CD4-positive, alpha-beta T cell (primary cell): ENCODE results near the gene GPS1. TPM values are rescaled to one million over a fixed set of nuclear protein-coding genes. Genes with fewer than 3 reads are reported as not detected.

Source experiments
- ATAC-seq: fragments of 200-7000 bp; cut with Tn5 transposase; one replicate; pipeline ENCODE4 v1.10.0; 2022; ENCODE audit warnings: mild to moderate bottlenecking; ENCODE audit not compliant: poor library complexity
- CTCF ChIA-PET: fragments of 350-600 bp; sonication (Branson Sonifier 250); formaldehyde crosslinking; loops from one replicate; lab custom pipeline; 2021; ENCODE audit warnings: antibody characterized with exemption, inconsistent platforms; lab: Charles Lee
- POLR2A ChIA-PET: fragments of 350-600 bp; sonication (Branson Sonifier 250); formaldehyde crosslinking; loops from one replicate; lab custom pipeline; 2021; ENCODE audit warnings: antibody characterized with exemption, inconsistent platforms; lab: Charles Lee
- DNase-seq, 14 experiments: peaks; one replicate each; pipeline ENCODE4 v3.0.0-alpha.2; 2013 to 2020; ENCODE audit warnings: mixed read lengths in 2 of 14
- H3K27ac ChIP-seq, 2 donors: one replicate each; pipeline versions ENCODE4 v1.5.1 to v1.7.0; 2013; ENCODE audit warnings: low read length in 2 of 2, low read depth in 1 of 2, mild to moderate bottlenecking in 1 of 2
- H3K27me3 ChIP-seq, 2 experiments: 1 replicate in 1 of 2; 2 replicates in 1 of 2; pipeline versions ENCODE4 v1.6.1 to v1.7.0; 2013; ENCODE audit warnings: low read length in 2 of 2, control low read depth in 1 of 2, mild to moderate bottlenecking in 1 of 2, moderate library complexity in 1 of 2; ENCODE audit not compliant: insufficient read depth in 2 of 2, control insufficient read depth in 1 of 2
- H3K36me3 ChIP-seq: one replicate; pipeline ENCODE4 v1.6.1; 2013; ENCODE audit warnings: low read length, control low read depth; ENCODE audit not compliant: insufficient read depth
- H3K4me1 ChIP-seq: one replicate; pipeline ENCODE4 v1.6.1; 2013; ENCODE audit warnings: low read length, control low read depth; ENCODE audit not compliant: insufficient read depth
- H3K4me3 ChIP-seq: one replicate; pipeline ENCODE4 v1.5.1; 2013; ENCODE audit warnings: mild to moderate bottlenecking, low read length, moderate library complexity
- H3K9me3 ChIP-seq, 2 experiments: 1 replicate in 1 of 2; 2 replicates in 1 of 2; pipeline versions ENCODE4 v1.6.1 to v1.7.0; 2013; ENCODE audit warnings: low read length in 2 of 2, mild to moderate bottlenecking in 2 of 2, control low read depth in 1 of 2, moderate library complexity in 1 of 2; ENCODE audit not compliant: control insufficient read depth in 1 of 2, insufficient read depth in 1 of 2
- H3K27ac Mint-ChIP-seq: one replicate; pipeline ENCODE4 v1.8.0; 2020; ENCODE audit warnings: mixed read lengths
- H3K27me3 Mint-ChIP-seq: one replicate; pipeline ENCODE4 v1.8.0; 2021; ENCODE audit warnings: mixed read lengths
- H3K36me3 Mint-ChIP-seq: one replicate; pipeline ENCODE4 v1.8.0; 2021; ENCODE audit warnings: low read depth, mixed read lengths
- H3K4me1 Mint-ChIP-seq: one replicate; pipeline ENCODE4 v1.8.0; 2021; ENCODE audit warnings: low read depth, mixed read lengths
- H3K4me3 Mint-ChIP-seq: one replicate; pipeline ENCODE4 v1.8.0; 2020; ENCODE audit warnings: mild to moderate bottlenecking, mixed read lengths
- H3K9me3 Mint-ChIP-seq: one replicate; pipeline ENCODE4 v1.8.0; 2020; ENCODE audit warnings: mixed read lengths
- CTCF ChIP-seq: fragments of 200-600 bp; IDR thresholded peaks from one replicate; pipeline ENCODE4 v1.8.0; 2022; ENCODE audit warnings: antibody characterized with exemption, mild to moderate bottlenecking
- intact Hi-C, 2 experiments: fragments of 100-400 bp; cut with DNase I in 1 of 2; cut with micrococcal nuclease in 1 of 2; formaldehyde crosslinking; loops; one replicate each; pipeline versions ENCODE4 v1.15.1 to v1.9.0; 2023 to 2025; cut with DNase I, micrococcal nuclease
- total RNA-seq, 174 experiments: library from RNA in 2 of 174; stranded (reverse) in 2 of 174; gene quantifications; one replicate each; pipeline ENCODE4 v1.2.3 and lab custom pipeline; 2021 to 2026

Gene GPS1
- total RNA-seq, 2 experiments from 2014 or later: 64.6 to 69.3 TPM

GRCh38 chr17:82031303-82031884 lies 20.3 kb upstream of the GPS1 start, which contains the start of gene RAC3:
Gene RAC3 (plus strand): TSS chr17:82031678. CDS start chr17:82031762, 84 bp downstream.
- no peaks in the 10 kb centered on the region for H3K36me3 ChIP-seq
- intact Hi-C loops: loop anchor here (2.0 to 10.0 kb wide), 6 partner anchors 67 to 523 kb away; partner anchors contain the start of genes FASN (in 1 of the 2), HEXD (in 1 of the 2) and OGFOD3 (in 1 of the 2)
- Mint-ChIP-seq H3K4me1 (peaks cover 22% of the 10 kb centered on the region), H3K27ac (no peak within 1 kb of the TSS), H3K36me3 (peaks cover 9% of the 10 kb centered on the region), H3K9me3 (no peaks in the 10 kb centered on the region), H3K27me3 (no peaks in the 10 kb centered on the region), H3K4me3 (peak within 1 kb of the TSS; percentile 91)
- TF ChIP-seq CTCF: no peak
- ATAC-seq (peak; percentile 18), DNase-seq (peak in 2 of 14 experiments; percentile 49 to 57)
- CTCF ChIA-PET: interaction anchor here (0.6 to 2.6 kb wide), 6 partner anchors 10 to 469 kb away, joined by 3 to 14 read pairs (median 5); no protein-coding TSS in a partner anchor
- no peak within 1 kb of the TSS for H3K27ac ChIP-seq
- no peaks in the 10 kb centered on the region for H3K9me3 ChIP-seq
- H3K4me1 ChIP-seq: peaks cover 35% of the 10 kb centered on the region
- peak within 1 kb of the TSS; percentile 53 for H3K4me3 ChIP-seq
- POLR2A ChIA-PET: interaction anchor here (1.0 to 2.5 kb wide), 7 partner anchors 8 to 269 kb away, joined by 5 to 12 read pairs (median 6); partner anchors contain the start of genes CENPX, DUS1L and LRRC45
- H3K27me3 ChIP-seq: no peaks in the 10 kb centered on the region

- Histone ChIP-seq H3K27ac (no peak overlapping the region), H3K4me3 (peak overlapping the region; percentile 20), H3K9me3 (no peaks in the 10 kb centered on the region), H3K36me3 (no peaks in the 10 kb centered on the region), H3K4me1 (peaks cover 42% of the 10 kb centered on the region), H3K27me3 (no peaks in the 10 kb centered on the region)
- no peaks in the 10 kb centered on the region for H3K9me3 Mint-ChIP-seq
- H3K27me3 Mint-ChIP-seq: no peaks in the 10 kb centered on the region
- CTCF ChIA-PET: interaction anchor here (0.6 kb wide), 1 partner anchor 468 kb away, joined by 4 read pairs; no protein-coding TSS in a partner anchor
- H3K27ac Mint-ChIP-seq: no peak overlapping the region
- POLR2A ChIA-PET: interaction anchor here (1.4 to 2.5 kb wide), 3 partner anchors 9 to 95 kb away, joined by 3 to 12 read pairs (median 6); partner anchors contain the start of genes CENPX, DUS1L and LRRC45
- DNase-seq (peak in 6 of 14 experiments; percentile 32 to 70 (median 52)), ATAC-seq (peak; percentile 32)
- peak overlapping the region; percentile 48 for H3K4me3 Mint-ChIP-seq
- H3K36me3 Mint-ChIP-seq: peaks cover 9% of the 10 kb centered on the region
- H3K4me1 Mint-ChIP-seq: peaks cover 22% of the 10 kb centered on the region
- intact Hi-C loops: loop anchor here (2.0 to 10.0 kb wide), 6 partner anchors 67 to 523 kb away; partner anchors contain the start of genes FASN (in 1 of the 2), HEXD (in 1 of the 2) and OGFOD3 (in 1 of the 2)
- TF ChIP-seq CTCF: no peak
Measured at GRCh38 chr17:82031885-82032627, 19.6 kb upstream of the GPS1 start.

DNA sequence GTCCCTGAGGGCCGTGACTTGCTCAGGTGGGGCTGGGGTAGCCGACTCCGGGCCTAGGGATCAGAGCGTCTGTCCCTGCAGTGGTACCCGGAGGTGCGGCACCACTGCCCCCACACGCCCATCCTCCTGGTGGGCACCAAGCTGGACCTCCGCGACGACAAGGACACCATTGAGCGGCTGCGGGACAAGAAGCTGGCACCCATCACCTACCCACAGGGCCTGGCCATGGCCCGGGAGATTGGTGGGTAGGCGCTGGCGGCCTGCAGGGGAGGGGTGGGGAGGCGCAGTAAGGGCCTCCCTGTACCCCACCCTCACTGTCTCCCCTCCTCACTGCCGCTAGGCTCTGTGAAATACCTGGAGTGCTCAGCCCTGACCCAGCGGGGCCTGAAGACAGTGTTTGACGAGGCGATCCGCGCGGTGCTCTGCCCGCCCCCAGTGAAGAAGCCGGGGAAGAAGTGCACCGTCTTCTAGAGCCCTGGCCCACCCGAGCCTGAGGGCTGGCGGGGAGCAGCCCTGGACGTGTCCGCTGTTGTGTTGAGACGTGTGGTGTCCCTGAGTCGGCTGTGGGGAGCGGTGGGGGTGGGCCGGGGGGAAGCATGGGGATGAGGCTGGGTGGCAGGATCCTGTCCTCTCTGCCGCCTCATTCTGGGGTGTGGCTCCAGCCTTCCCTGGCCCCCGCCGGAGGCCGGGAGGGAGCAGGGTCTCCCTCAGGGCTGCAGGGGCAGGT lies 18.2 kb upstream of the GPS1 start:
- Histone ChIP-seq H3K36me3 (no peaks in the 10 kb centered on the region), H3K9me3 (no peaks in the 10 kb centered on the region), H3K4me3 (no peak overlapping the region), H3K4me1 (peaks cover 50% of the 10 kb centered on the region), H3K27me3 (no peaks in the 10 kb centered on the region), H3K27ac (no peak overlapping the region)
- DNase-seq: no peak
- Mint-ChIP-seq H3K27ac (no peak overlapping the region), H3K9me3 (no peaks in the 10 kb centered on the region), H3K4me1 (peaks cover 30% of the 10 kb centered on the region), H3K27me3 (no peaks in the 10 kb centered on the region), H3K36me3 (peaks cover 16% of the 10 kb centered on the region), H3K4me3 (peak overlapping the region; percentile 67)
- intact Hi-C loops: loop anchor here (10.0 kb wide), 5 partner anchors 91 to 521 kb away; partner anchors contain the start of genes HEXD (in 1 of the 2) and OGFOD3 (in 1 of the 2)
- no peak for TF ChIP-seq CTCF
- ATAC-seq: no peak
- POLR2A ChIA-PET: interaction anchor here (1.4 to 2.5 kb wide), 2 partner anchors 10 to 93 kb away, joined by 3 to 12 read pairs; partner anchors contain the start of genes CENPX and LRRC45
- CTCF ChIA-PET: no interaction called here
